Endodermal cell (in vitro differentiated cells): Measurements from ENCODE around the gene KCNE1. TPM values are rescaled to one million over a fixed set of nuclear protein-coding genes. Genes with fewer than 3 reads are reported as not detected.
"Not testable (repeated sequence)": the region's sequence is repeated elsewhere in the genome, so short reads cannot be mapped to it uniquely, and the experiment has no call there.

Experiments
- DNase-seq: peaks from one replicate; pipeline ENCODE4 v3.0.0-alpha.2; 2017
- H3K27ac ChIP-seq: 2 replicates; pipeline ENCODE4 v1.5.1; 2013; ENCODE audit warnings: mild to moderate bottlenecking, low read depth, low read length, moderate library complexity
- H3K27me3 ChIP-seq: 2 replicates; pipeline ENCODE4 v1.6.1; 2013; ENCODE audit warnings: mild to moderate bottlenecking, low read length, moderate library complexity; ENCODE audit not compliant: insufficient read depth, control insufficient read depth, poor library complexity, severe bottlenecking
- H3K36me3 ChIP-seq: 2 replicates; pipeline ENCODE4 v1.7.0; 2013; ENCODE audit warnings: mild to moderate bottlenecking, low read length, moderate library complexity; ENCODE audit not compliant: control insufficient read depth, insufficient read depth
- H3K4me1 ChIP-seq: one replicate; pipeline ENCODE4 v1.7.0; 2013; ENCODE audit warnings: low read length; ENCODE audit not compliant: control insufficient read depth, insufficient read depth
- H3K4me3 ChIP-seq: 2 replicates; pipeline ENCODE4 v1.5.1; 2013; ENCODE audit warnings: mild to moderate bottlenecking, low read length, moderate library complexity
- H3K9ac ChIP-seq: 2 replicates; pipeline ENCODE4 v1.6.1; 2013; ENCODE audit warnings: mild to moderate bottlenecking, low read length, moderate library complexity; ENCODE audit not compliant: poor library complexity, severe bottlenecking; ENCODE audit errors: extremely low read depth
- H3K9me3 ChIP-seq: 2 replicates; pipeline ENCODE4 v1.6.1; 2013; ENCODE audit warnings: mild to moderate bottlenecking, low read length, moderate library complexity; ENCODE audit not compliant: control insufficient read depth
- H3K27ac Mint-ChIP-seq: 2 replicates; pipeline ENCODE4 v1.8.0; 2020; ENCODE audit warnings: mixed read lengths
- H3K27me3 Mint-ChIP-seq: 2 replicates; pipeline ENCODE4 v1.8.0; 2021; ENCODE audit warnings: mild to moderate bottlenecking, mixed read lengths; ENCODE audit not compliant: insufficient read depth
- H3K36me3 Mint-ChIP-seq: 2 replicates; pipeline ENCODE4 v1.8.0; 2020; ENCODE audit warnings: low read depth, mixed read lengths
- H3K4me1 Mint-ChIP-seq: 2 replicates; pipeline ENCODE4 v1.8.0; 2020; ENCODE audit warnings: mixed read lengths
- H3K4me3 Mint-ChIP-seq: 2 replicates; pipeline ENCODE4 v1.8.0; 2020; ENCODE audit warnings: mild to moderate bottlenecking, moderate library complexity, mixed read lengths
- H3K9me3 Mint-ChIP-seq: 2 replicates; pipeline ENCODE4 v1.8.0; 2020; ENCODE audit warnings: mild to moderate bottlenecking, mixed read lengths
- WGBS, 2 experiments: methylation state at CpG; one replicate each; pipeline versions ENCODE4 v1.1.5 to v1.1.7; 2013; ENCODE audit warnings: missing lambda C conversion rate in 2 of 2, mixed read lengths in 1 of 2; ENCODE audit not compliant: insufficient coverage in 1 of 2, insufficient read length in 1 of 2; 5-methylcytosine and 5-hydroxymethylcytosine counted together
- total RNA-seq, 2 donors: library from RNA; stranded (reverse); fragmentation: NEBNext Ultra II Directional in 1 of 2; extraction: Animal tissue kit (Norgen Biotek cat#: 25700) in 1 of 2; gene quantifications; 2 replicates in 1 of 2; 3 replicates in 1 of 2; pipeline ENCODE4 v1.2.1, GENCODE V29; 2021

The KCNE1 gene
- total RNA-seq, 2 donors from 2014 or later = 0.24 TPM; not detected in 1

- H3K27me3 Mint-ChIP-seq, DNase-seq, H3K9me3 ChIP-seq, H3K27ac Mint-ChIP-seq, H3K4me3 ChIP-seq, H3K4me1 Mint-ChIP-seq, H3K27me3 ChIP-seq, H3K9me3 Mint-ChIP-seq, H3K4me3 Mint-ChIP-seq, H3K36me3 ChIP-seq, H3K9ac ChIP-seq, H3K36me3 Mint-ChIP-seq, H3K4me1 ChIP-seq, H3K27ac ChIP-seq: not testable (repeated sequence)
- no CpG with 5 or more reads among the region's 3 CpGs for WGBS, 2 experiments
Measured at GRCh38 chr21:34467333-34467732, 44.7 kb downstream of the KCNE1 start.

DNA sequence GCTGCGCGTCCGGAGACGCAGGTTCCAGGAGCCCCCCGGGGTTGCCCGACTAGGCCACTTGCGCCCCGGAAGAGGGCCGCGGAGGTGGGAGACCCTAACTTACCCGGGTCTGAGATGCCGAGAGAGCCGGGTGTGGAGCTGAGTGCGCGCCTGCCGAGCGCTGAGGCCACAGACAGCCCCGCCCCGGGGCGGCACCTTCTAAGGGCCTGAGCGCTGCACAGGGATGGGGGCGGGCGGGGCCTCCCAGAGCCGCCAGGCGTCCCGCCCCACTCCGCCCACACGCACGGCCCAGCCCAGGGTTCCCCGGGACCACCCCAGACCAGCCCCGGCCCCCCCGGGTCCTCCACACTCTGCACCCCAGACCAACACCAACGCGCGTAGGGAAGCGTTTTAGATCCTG is 52.6 kb downstream of the KCNE1 start:
- not testable (repeated sequence) for H3K4me3 Mint-ChIP-seq, H3K27ac ChIP-seq, H3K4me1 Mint-ChIP-seq, H3K27ac Mint-ChIP-seq, H3K9ac ChIP-seq, H3K9me3 ChIP-seq, H3K36me3 Mint-ChIP-seq, H3K27me3 Mint-ChIP-seq, H3K36me3 ChIP-seq, H3K4me1 ChIP-seq, H3K27me3 ChIP-seq, DNase-seq, H3K4me3 ChIP-seq, H3K9me3 Mint-ChIP-seq
- no CpG with 5 or more reads among the region's 36 CpGs for WGBS, 2 experiments

DNA sequence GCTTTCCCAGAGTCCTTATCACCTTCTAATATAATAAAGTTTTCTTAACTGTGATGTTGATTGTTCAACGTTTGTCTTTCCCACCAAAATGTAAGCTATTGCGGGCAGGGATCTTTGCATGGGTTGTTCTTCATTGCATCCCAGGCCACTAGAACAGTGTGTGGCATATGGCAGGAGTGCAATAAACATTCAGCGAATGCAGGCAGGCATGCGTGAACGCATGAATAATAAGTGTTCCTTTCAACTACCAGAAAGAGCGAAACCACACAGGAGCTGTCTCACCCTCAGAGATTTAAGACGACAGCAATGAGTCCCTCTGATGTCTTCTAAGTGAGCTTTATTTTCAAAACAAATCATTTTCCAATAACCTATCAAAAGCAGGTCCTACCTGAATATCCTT is 53.7 kb downstream of the KCNE1 start:
- not testable (repeated sequence) for H3K4me1 Mint-ChIP-seq, DNase-seq, H3K36me3 ChIP-seq, H3K9me3 Mint-ChIP-seq, H3K27ac ChIP-seq, H3K36me3 Mint-ChIP-seq, H3K9ac ChIP-seq, H3K4me3 Mint-ChIP-seq, H3K4me1 ChIP-seq, H3K4me3 ChIP-seq, H3K27ac Mint-ChIP-seq, H3K27me3 ChIP-seq, H3K27me3 Mint-ChIP-seq, H3K9me3 ChIP-seq
- WGBS, 2 experiments = no CpG with 5 or more reads among the region's 7 CpGs

DNA sequence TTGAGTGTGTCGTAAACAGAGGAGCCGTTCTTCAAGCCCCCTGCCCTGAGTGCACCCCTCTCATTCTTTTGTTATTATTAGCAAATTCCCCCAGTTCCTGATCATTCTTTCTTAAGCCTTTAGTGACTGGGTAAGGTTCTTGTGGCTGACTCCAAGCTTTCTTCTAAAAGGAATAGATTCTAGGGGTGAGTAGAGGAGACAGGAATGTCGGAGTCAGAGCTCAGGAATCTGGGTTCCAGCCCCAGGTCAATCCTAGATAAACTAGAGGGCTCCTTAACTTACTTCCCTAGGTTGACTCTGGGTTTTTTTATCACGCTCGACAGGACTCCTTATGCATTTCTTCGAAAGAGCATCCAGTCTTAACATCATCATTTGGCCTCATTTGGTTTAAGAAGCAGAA is 55.8 kb downstream of the KCNE1 start:
- H3K4me3 Mint-ChIP-seq, H3K36me3 Mint-ChIP-seq, H3K27me3 ChIP-seq, H3K9me3 Mint-ChIP-seq, H3K4me1 Mint-ChIP-seq, H3K27ac ChIP-seq, DNase-seq, H3K9ac ChIP-seq, H3K27me3 Mint-ChIP-seq, H3K36me3 ChIP-seq, H3K9me3 ChIP-seq, H3K4me1 ChIP-seq, H3K4me3 ChIP-seq, H3K27ac Mint-ChIP-seq: not testable (repeated sequence)
- no CpG with 5 or more reads among the region's 6 CpGs for whole genome bisulfite sequencing, 2 experiments

- no CpG with 5 or more reads among the region's 10 CpGs for WGBS, 2 experiments
Measured at GRCh38 chr21:34455628-34456027, 56.4 kb downstream of the KCNE1 start.

GRCh38 chr21:34447018-34447417 is 65.0 kb downstream of the KCNE1 start:
- H3K36me3 Mint-ChIP-seq, DNase-seq, H3K36me3 ChIP-seq, H3K9ac ChIP-seq, H3K4me1 Mint-ChIP-seq, H3K4me3 ChIP-seq, H3K27ac ChIP-seq, H3K4me3 Mint-ChIP-seq, H3K27me3 Mint-ChIP-seq, H3K9me3 ChIP-seq, H3K27me3 ChIP-seq, H3K9me3 Mint-ChIP-seq, H3K27ac Mint-ChIP-seq, H3K4me1 ChIP-seq: not testable (repeated sequence)
- no CpG with 5 or more reads among the region's 8 CpGs for WGBS, 2 experiments

More at GRCh38 chr21:34455628-34456027, 56.4 kb downstream of the KCNE1 start:
- H3K4me1 Mint-ChIP-seq, H3K36me3 ChIP-seq, H3K4me3 ChIP-seq, H3K9ac ChIP-seq, H3K36me3 Mint-ChIP-seq, H3K4me1 ChIP-seq, H3K9me3 Mint-ChIP-seq, H3K27ac Mint-ChIP-seq, H3K9me3 ChIP-seq, H3K27ac ChIP-seq, H3K4me3 Mint-ChIP-seq, H3K27me3 ChIP-seq, DNase-seq, H3K27me3 Mint-ChIP-seq: not testable (repeated sequence)

GRCh38 chr21:34443486-34443885 is 68.5 kb downstream of the KCNE1 start:
- H3K9me3 ChIP-seq, H3K27ac Mint-ChIP-seq, H3K36me3 Mint-ChIP-seq, H3K4me3 Mint-ChIP-seq, H3K4me1 ChIP-seq, H3K36me3 ChIP-seq, DNase-seq, H3K4me1 Mint-ChIP-seq, H3K9me3 Mint-ChIP-seq, H3K27me3 Mint-ChIP-seq, H3K27ac ChIP-seq, H3K4me3 ChIP-seq, H3K9ac ChIP-seq, H3K27me3 ChIP-seq: not testable (repeated sequence)
- no CpG with 5 or more reads among the region's 4 CpGs for WGBS, 2 experiments
